ENCODE results near the gene MED31.

Gene MED31

GRCh38 chr17:6638046-6638908, 13.1 kb downstream of the MED31 start:
- Histone ChIP-seq H3K27ac (ENCODE audit: low read depth, low read length) (no peak overlapping the region), H3K4me3 (ENCODE audit: low read depth, low read length) (no peak overlapping the region), H3K9ac (ENCODE audit: low read depth, low read length) (no peak overlapping the region), H3K27me3 (ENCODE audit: control insufficient read depth, insufficient read depth, low read length) (no peaks in the 10 kb centered on the region), H3K36me3 (ENCODE audit: control insufficient read depth, insufficient read depth, low read length) (peaks cover 28% of the 10 kb centered on the region), H3K4me1 (ENCODE audit: control insufficient read depth, insufficient read depth, low read length) (0 out of 2 replicates have a peak, but pooled peaks cover 6% of the 10 kb centered on the region), H3K9me3 (ENCODE audit: control insufficient read depth, insufficient read depth, low read length) (no peaks in the 10 kb centered on the region)

- no peaks in the 10 kb centered on the region for H3K27me3 ChIP-seq (ENCODE audit: control insufficient read depth, insufficient read depth, low read length)
- H3K4me1 ChIP-seq (ENCODE audit: control insufficient read depth, insufficient read depth, low read length), result 0 out of 2 replicates have a peak, but pooled peaks cover 6% of the 10 kb centered on the region
- H3K36me3 ChIP-seq (ENCODE audit: control insufficient read depth, insufficient read depth, low read length), result peaks cover 28% of the 10 kb centered on the region
- no peak overlapping the region for H3K4me3 ChIP-seq (ENCODE audit: low read depth, low read length)
- H3K27ac ChIP-seq (ENCODE audit: low read depth, low read length), result no peak overlapping the region
- H3K9me3 ChIP-seq (ENCODE audit: control insufficient read depth, insufficient read depth, low read length), result no peaks in the 10 kb centered on the region
- no peak overlapping the region for H3K9ac ChIP-seq (ENCODE audit: low read depth, low read length)
Measured at GRCh38 chr17:6637458-6637840, 14.0 kb downstream of the MED31 start.

DNA sequence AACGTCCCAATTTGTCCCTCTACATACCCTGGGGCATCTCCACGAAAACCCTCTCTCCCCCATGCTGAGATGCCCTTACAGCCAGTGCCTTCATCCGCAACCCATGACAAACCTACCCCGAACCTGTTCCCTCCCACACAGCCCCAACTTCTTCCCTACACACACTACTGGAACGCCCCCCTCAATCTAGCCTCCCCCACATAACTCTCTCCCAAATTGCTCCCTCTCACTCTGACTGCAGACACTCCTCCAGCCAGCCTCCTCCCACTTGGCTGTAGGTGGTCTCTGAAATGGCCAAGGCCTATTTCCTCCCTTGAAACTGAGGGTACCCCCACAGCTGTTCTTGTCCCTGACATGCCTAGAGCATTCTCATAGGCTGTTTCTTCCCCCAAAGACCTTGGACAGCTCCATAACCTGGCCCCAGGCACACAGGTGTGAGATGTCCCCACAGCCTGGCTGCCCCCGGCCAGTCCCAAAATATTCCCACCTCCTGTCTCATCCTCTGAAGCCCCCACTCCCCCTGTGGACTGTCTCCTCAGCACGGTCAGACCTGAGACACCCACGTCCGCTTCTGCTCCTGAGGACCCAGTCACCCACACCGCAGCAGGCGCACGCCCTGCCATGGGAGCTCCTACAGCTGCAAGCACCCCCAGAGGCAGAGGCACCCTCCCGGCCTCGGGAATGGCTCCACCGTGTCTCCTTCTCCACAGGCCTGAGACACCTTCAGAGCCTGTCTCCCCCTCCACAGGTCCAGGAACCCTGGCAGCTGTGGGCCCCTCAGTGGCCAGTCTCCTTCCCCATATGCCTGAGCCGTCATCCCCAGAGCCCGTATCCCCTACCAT, 14.6 kb downstream of the MED31 start:
- Histone ChIP-seq H3K4me1 (ENCODE audit: control insufficient read depth, insufficient read depth, low read length) (0 out of 2 replicates have a peak, but pooled peaks cover 2% of the 10 kb centered on the region), H3K27ac (ENCODE audit: low read depth, low read length) (no peak overlapping the region), H3K27me3 (ENCODE audit: control insufficient read depth, insufficient read depth, low read length) (no peaks in the 10 kb centered on the region), H3K36me3 (ENCODE audit: control insufficient read depth, insufficient read depth, low read length) (peaks cover 29% of the 10 kb centered on the region), H3K9me3 (ENCODE audit: control insufficient read depth, insufficient read depth, low read length) (no peaks in the 10 kb centered on the region), H3K9ac (ENCODE audit: low read depth, low read length) (no peak overlapping the region), H3K4me3 (ENCODE audit: low read depth, low read length) (no peak overlapping the region)

GRCh38 chr17:6636105-6636504, 15.3 kb downstream of the MED31 start:
- Histone ChIP-seq H3K9me3 (ENCODE audit: control insufficient read depth, insufficient read depth, low read length) (no peaks in the 10 kb centered on the region), H3K4me1 (ENCODE audit: control insufficient read depth, insufficient read depth, low read length) (no peaks in the 10 kb centered on the region), H3K27me3 (ENCODE audit: control insufficient read depth, insufficient read depth, low read length) (no peaks in the 10 kb centered on the region), H3K27ac (ENCODE audit: low read depth, low read length) (no peak overlapping the region), H3K4me3 (ENCODE audit: low read depth, low read length) (no peak overlapping the region), H3K36me3 (ENCODE audit: control insufficient read depth, insufficient read depth, low read length) (peaks cover 35% of the 10 kb centered on the region), H3K9ac (ENCODE audit: low read depth, low read length) (no peak overlapping the region)

GRCh38 chr17:6633263-6633662, 18.1 kb downstream of the MED31 start:
- H3K36me3 ChIP-seq (ENCODE audit: control insufficient read depth, insufficient read depth, low read length), result peaks cover 58% of the 10 kb centered on the region

GRCh38 chr17:6632530-6632929, 18.9 kb downstream of the MED31 start:
- Histone ChIP-seq H3K27ac (ENCODE audit: low read depth, low read length) (no peak overlapping the region), H3K9ac (ENCODE audit: low read depth, low read length) (no peak overlapping the region), H3K36me3 (ENCODE audit: control insufficient read depth, insufficient read depth, low read length) (peaks cover 66% of the 10 kb centered on the region), H3K9me3 (ENCODE audit: control insufficient read depth, insufficient read depth, low read length) (no peaks in the 10 kb centered on the region), H3K4me1 (ENCODE audit: control insufficient read depth, insufficient read depth, low read length) (no peaks in the 10 kb centered on the region), H3K4me3 (ENCODE audit: low read depth, low read length) (no peak overlapping the region), H3K27me3 (ENCODE audit: control insufficient read depth, insufficient read depth, low read length) (no peaks in the 10 kb centered on the region)

More at GRCh38 chr17:6633263-6633662, 18.1 kb downstream of the MED31 start:
- no peaks in the 10 kb centered on the region for H3K4me1 ChIP-seq (ENCODE audit: control insufficient read depth, insufficient read depth, low read length)
- no peak overlapping the region for H3K4me3 ChIP-seq (ENCODE audit: low read depth, low read length)
- H3K9ac ChIP-seq (ENCODE audit: low read depth, low read length), result no peak overlapping the region
- no peaks in the 10 kb centered on the region for H3K27me3 ChIP-seq (ENCODE audit: control insufficient read depth, insufficient read depth, low read length)
- H3K27ac ChIP-seq (ENCODE audit: low read depth, low read length), result no peak overlapping the region
- no peaks in the 10 kb centered on the region for H3K9me3 ChIP-seq (ENCODE audit: control insufficient read depth, insufficient read depth, low read length)

DNA sequence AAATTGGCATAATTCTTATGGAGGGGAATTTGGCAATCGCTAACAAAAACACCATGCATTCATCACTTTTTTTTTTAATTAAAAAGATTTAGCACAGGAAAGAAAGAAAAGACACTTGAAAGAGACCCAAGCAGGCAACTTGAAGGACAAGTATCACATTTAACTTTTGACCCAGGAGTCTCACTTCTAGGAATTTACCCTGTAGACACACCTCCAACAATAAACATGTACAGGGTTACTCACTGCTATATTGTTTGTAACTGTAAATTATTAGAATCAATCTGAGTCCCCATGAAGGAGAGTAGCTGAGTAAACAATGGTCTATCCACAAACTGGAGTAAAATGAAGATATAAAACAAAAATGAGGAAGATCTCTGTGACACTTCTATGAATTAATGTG, 21.0 kb downstream of the MED31 start:
- Histone ChIP-seq H3K27ac (ENCODE audit: low read depth, low read length) (no peak overlapping the region), H3K9ac (ENCODE audit: low read depth, low read length) (no peak overlapping the region), H3K9me3 (ENCODE audit: control insufficient read depth, insufficient read depth, low read length) (no peaks in the 10 kb centered on the region), H3K36me3 (ENCODE audit: control insufficient read depth, insufficient read depth, low read length) (peaks cover 85% of the 10 kb centered on the region), H3K4me3 (ENCODE audit: low read depth, low read length) (no peak overlapping the region), H3K27me3 (ENCODE audit: control insufficient read depth, insufficient read depth, low read length) (no peaks in the 10 kb centered on the region), H3K4me1 (ENCODE audit: control insufficient read depth, insufficient read depth, low read length) (no peaks in the 10 kb centered on the region)

- no peaks in the 10 kb centered on the region for H3K9me3 ChIP-seq (ENCODE audit: control insufficient read depth, insufficient read depth, low read length)
- H3K9ac ChIP-seq (ENCODE audit: low read depth, low read length), result no peak overlapping the region
- H3K36me3 ChIP-seq (ENCODE audit: control insufficient read depth, insufficient read depth, low read length), result peaks cover 88% of the 10 kb centered on the region
- H3K4me1 ChIP-seq (ENCODE audit: control insufficient read depth, insufficient read depth, low read length), result no peaks in the 10 kb centered on the region
- H3K27me3 ChIP-seq (ENCODE audit: control insufficient read depth, insufficient read depth, low read length), result no peaks in the 10 kb centered on the region
- H3K4me3 ChIP-seq (ENCODE audit: low read depth, low read length), result no peak overlapping the region
- no peak overlapping the region for H3K27ac ChIP-seq (ENCODE audit: low read depth, low read length)
Measured at GRCh38 chr17:6627019-6627418, 24.4 kb downstream of the MED31 start.

DNA sequence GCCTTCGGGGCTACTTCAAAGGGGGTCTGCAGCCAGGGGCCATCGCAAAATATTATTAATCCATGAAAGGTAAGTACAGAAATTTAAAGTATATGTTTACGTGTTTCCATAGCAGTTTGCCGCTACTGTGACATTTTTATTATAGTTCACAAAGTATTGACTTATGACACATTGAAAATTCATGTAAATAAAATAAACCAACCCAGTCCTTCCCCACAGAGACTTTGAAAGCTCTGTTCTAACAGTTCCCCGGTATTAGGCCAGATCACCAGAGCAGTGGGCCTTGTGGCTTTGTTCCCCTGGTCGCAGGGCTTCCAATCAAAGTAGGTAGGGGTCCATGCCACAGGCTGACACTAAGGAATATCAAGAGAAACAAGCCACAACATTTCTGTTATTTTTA, 24.8 kb downstream of the MED31 start:
- Histone ChIP-seq H3K4me1 (ENCODE audit: control insufficient read depth, insufficient read depth, low read length) (no peaks in the 10 kb centered on the region), H3K4me3 (ENCODE audit: low read depth, low read length) (no peak overlapping the region), H3K36me3 (ENCODE audit: control insufficient read depth, insufficient read depth, low read length) (peaks cover 90% of the 10 kb centered on the region), H3K27ac (ENCODE audit: low read depth, low read length) (no peak overlapping the region), H3K9ac (ENCODE audit: low read depth, low read length) (no peak overlapping the region), H3K27me3 (ENCODE audit: control insufficient read depth, insufficient read depth, low read length) (no peaks in the 10 kb centered on the region), H3K9me3 (ENCODE audit: control insufficient read depth, insufficient read depth, low read length) (no peaks in the 10 kb centered on the region)

DNA sequence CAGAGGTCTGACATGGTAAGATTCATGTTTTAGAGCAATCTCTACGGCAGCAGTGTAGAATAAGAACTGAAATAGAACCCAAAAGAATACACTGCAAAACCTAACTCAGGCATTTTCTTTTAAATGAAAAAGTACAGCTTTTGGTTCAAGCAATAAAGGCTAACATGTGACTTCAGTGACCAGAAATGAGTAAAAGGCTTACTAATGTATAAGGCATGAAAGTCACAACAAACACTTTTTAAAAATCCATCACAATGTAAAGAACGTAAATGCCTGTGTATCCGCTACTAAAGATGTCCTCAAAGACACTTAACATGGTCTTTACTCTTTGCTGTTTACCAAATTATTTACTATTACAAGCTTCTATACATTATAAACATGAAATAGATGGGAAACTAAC, 27.5 kb downstream of the MED31 start:
- Histone ChIP-seq H3K27ac (ENCODE audit: low read depth, low read length) (no peak overlapping the region), H3K27me3 (ENCODE audit: control insufficient read depth, insufficient read depth, low read length) (no peaks in the 10 kb centered on the region), H3K9ac (ENCODE audit: low read depth, low read length) (no peak overlapping the region), H3K9me3 (ENCODE audit: control insufficient read depth, insufficient read depth, low read length) (no peaks in the 10 kb centered on the region), H3K4me1 (ENCODE audit: control insufficient read depth, insufficient read depth, low read length) (no peaks in the 10 kb centered on the region), H3K36me3 (ENCODE audit: control insufficient read depth, insufficient read depth, low read length) (peaks cover 93% of the 10 kb centered on the region), H3K4me3 (ENCODE audit: low read depth, low read length) (no peak overlapping the region)

- Histone ChIP-seq H3K27me3 (ENCODE audit: control insufficient read depth, insufficient read depth, low read length) (no peaks in the 10 kb centered on the region), H3K9ac (ENCODE audit: low read depth, low read length) (no peak overlapping the region), H3K4me1 (ENCODE audit: control insufficient read depth, insufficient read depth, low read length) (no peaks in the 10 kb centered on the region), H3K36me3 (ENCODE audit: control insufficient read depth, insufficient read depth, low read length) (peaks cover 68% of the 10 kb centered on the region), H3K9me3 (ENCODE audit: control insufficient read depth, insufficient read depth, low read length) (no peaks in the 10 kb centered on the region), H3K27ac (ENCODE audit: low read depth, low read length) (no peak overlapping the region), H3K4me3 (ENCODE audit: low read depth, low read length) (no peak overlapping the region)
Measured at GRCh38 chr17:6611231-6611630, 40.2 kb downstream of the MED31 start.

All from HUES48 (cell line).